Erythroblast (primary cell): Measurements from ENCODE around the gene CCNQ.

ENCODE experiments used
- GATA1 ChIP-seq: IDR thresholded peaks from 2 replicates; pipeline ENCODE4 v1.6.1; 2011; ENCODE audit warnings: low read depth, mild to moderate bottlenecking, control low read depth, low read length, moderate library complexity
- POLR2A ChIP-seq: IDR thresholded peaks from 2 replicates; pipeline ENCODE4 v1.6.1; 2011; ENCODE audit warnings: mild to moderate bottlenecking, low read length

DNA sequence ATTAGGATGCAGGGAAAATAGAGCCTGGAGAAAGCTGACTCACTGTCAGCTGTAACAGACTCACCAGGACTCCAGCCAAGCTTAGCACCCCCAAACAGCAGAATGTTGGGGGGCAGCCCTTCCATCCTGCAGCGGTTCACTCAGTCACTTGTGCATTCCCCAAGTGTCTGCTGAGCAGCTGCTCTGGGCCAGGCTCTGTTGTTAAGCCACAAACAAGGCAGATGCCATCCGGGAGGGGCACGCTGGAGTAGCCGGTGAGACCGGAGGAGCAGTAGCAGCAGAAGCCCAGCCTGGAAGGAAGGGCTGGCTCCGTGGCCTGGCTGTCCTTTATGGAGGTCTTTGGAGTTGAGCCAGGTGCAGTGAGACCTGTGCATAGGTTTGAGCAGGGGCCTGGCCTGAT lies 22.0 kb downstream of the CCNQ start:
- TF ChIP-seq POLR2A: no peak
- TF ChIP-seq GATA1: no peak
